ENCODE measurements around the gene PNPLA3.
A peak's percentile ranks its signal among the peaks of the same experiment; 100 is the strongest.

DNA sequence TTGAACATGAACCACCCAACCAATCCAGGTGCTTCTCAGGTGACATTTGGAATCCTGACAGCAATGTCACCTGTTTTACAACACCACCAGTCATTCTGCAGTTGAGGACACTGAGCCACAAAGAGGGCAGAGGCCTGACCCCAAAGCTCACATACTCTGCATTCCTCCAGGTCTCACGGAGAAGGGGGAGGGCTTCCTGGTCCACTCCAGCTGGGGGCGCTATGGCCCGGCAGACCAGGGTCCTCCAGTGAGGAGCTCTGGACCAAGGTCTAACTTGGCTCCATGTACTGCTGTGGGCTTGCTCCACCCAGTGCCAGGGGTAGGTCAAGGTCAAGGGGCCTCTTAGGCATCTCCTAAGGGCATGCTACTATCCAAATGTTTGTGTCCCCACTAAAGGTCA, 1.5 kb upstream of the PNPLA3 start:
- TF ChIP-seq CTCF (conservative IDR thresholded peaks at IDR 0.05; ENCODE audit: low read length) (0 out of 2 replicates have a peak, but pooled peaks have one; percentile 16), EZH2phosphoT487 (IDR thresholded peaks at IDR 0.05; ENCODE audit: borderline replicate concordance, low read depth, low read length) (no peak)

Data from OCI-LY7 (cell line).